ENCODE results near the gene GBX1.
A peak's percentile ranks its signal among the peaks of the same experiment; 100 is the strongest.

The GBX1 gene

DNA sequence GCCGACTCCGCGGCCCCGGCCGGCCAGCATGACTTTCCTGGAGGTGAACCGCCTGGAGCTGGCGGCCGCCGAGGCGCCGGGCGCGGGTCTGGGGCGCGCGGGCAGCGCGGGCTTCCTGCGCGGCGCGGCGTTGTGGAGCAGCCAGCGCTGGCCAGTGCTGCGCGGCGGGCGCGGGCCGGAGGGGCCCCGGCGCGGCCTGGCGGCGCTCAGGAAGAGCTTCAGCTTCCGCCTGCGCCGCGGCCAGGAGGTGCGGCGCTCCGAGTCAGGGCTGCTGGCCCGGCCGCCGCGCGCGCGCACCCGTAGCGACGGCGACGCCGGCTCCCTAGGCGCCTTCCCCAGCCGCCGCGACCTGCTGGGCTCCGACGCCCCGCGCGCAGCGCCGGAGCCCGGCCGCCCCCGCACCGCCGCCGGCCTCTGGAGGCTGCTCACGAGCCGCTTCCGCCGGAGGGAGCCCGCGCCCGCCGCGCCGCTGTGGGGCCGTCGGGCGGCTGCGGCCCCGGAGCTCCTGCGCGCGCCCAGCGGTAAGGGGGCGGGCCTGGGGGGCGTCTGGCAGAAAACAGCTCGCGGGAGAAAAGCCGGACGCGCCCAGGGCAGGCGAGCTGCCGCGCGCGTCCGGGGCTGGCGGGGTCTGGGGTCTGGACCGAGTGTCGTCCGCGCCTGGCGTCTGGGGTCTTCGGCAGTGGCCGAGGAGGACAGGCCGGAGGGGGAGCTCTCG, 52.2 kb downstream of the GBX1 start:
- H3K4me3 ChIP-seq (ENCODE audit: severe bottlenecking): peak overlapping the region; percentile 52
- H3K36me3 ChIP-seq (ENCODE audit: low read depth): peaks cover 22% of the 10 kb centered on the region
- TF ChIP-seq, protein P1, sequence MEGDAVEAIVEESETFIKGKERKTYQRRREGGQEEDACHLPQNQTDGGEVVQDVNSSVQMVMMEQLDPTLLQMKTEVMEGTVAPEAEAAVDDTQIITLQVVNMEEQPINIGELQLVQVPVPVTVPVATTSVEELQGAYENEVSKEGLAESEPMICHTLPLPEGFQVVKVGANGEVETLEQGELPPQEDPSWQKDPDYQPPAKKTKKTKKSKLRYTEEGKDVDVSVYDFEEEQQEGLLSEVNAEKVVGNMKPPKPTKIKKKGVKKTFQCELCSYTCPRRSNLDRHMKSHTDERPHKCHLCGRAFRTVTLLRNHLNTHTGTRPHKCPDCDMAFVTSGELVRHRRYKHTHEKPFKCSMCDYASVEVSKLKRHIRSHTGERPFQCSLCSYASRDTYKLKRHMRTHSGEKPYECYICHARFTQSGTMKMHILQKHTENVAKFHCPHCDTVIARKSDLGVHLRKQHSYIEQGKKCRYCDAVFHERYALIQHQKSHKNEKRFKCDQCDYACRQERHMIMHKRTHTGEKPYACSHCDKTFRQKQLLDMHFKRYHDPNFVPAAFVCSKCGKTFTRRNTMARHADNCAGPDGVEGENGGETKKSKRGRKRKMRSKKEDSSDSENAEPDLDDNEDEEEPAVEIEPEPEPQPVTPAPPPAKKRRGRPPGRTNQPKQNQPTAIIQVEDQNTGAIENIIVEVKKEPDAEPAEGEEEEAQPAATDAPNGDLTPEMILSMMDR (IDR thresholded peaks at IDR 0.05; ENCODE audit: poor library complexity, severe bottlenecking): no peak
- peaks cover 19% of the 10 kb centered on the region for H3K4me1 ChIP-seq (ENCODE audit: insufficient read depth, poor library complexity, severe bottlenecking)
- ATAC-seq (ENCODE audit: low read depth) (no peak), DNase-seq (ENCODE audit: low spot score) (no peak)
- H3K9me3 ChIP-seq (ENCODE audit: severe bottlenecking): no peaks in the 10 kb centered on the region
- H3K27ac ChIP-seq (ENCODE audit: poor library complexity, severe bottlenecking): peak overlapping the region; percentile 91
- H3K27me3 ChIP-seq (ENCODE audit: insufficient read depth, poor library complexity, severe bottlenecking): no peaks in the 10 kb centered on the region

DNA sequence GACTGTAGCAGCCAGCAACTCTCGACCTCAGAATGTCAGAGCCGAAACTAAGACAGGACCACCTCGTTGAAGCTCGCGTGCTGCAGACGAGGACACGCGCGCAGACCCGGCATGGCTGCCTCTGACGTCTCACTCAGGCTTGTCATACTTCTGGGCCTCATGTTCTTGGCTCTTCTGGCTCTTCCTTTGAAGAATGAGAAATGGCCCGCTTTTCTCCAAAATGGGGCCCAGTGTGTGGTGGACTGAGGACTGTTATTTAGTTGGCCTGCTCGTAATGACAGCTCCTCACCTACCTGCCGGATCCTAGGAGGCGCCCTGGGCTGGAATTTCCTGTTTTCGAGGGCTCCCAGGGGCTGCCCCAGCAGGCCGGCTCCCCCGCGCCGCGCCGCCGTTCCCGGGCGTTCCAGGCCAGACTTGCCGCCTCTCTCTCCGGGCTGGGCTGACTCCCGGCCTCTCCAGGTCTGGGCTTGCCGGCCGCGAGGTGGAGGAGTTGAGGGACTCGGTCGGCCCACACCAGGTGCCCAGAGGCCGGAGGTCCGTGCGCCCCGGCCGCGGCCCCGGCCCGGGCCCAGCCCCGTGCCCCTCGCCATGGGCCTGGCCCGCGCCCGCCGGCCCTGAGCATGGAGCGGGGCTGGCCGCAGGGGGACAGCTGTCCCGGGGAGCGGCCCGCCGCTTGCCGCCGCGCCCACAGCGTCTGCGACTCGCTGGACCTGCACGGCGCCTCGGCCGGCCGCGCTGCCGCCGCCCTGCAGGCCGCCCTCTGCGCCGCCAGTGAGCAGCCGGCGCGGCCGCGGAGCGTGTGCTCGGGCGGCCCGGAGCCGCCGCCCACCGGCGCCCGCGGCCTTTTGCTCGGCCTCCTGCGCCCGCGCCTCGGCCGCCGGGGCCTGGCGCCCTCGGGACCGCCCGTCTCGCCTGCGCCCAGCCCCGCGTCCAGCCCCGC, 53.1 kb downstream of the GBX1 start:
- H3K4me1 ChIP-seq (ENCODE audit: insufficient read depth, poor library complexity, severe bottlenecking): peaks cover 19% of the 10 kb centered on the region
- H3K36me3 ChIP-seq (ENCODE audit: low read depth): peaks cover 16% of the 10 kb centered on the region
- H3K9me3 ChIP-seq (ENCODE audit: severe bottlenecking): no peaks in the 10 kb centered on the region
- no peak for ATAC-seq (ENCODE audit: low read depth)
- H3K4me3 ChIP-seq (ENCODE audit: severe bottlenecking): peak overlapping the region; percentile 52
- H3K27me3 ChIP-seq (ENCODE audit: insufficient read depth, poor library complexity, severe bottlenecking): no peaks in the 10 kb centered on the region
- no peak for DNase-seq (ENCODE audit: low spot score)
- TF ChIP-seq, protein P1 (IDR thresholded peaks at IDR 0.05; ENCODE audit: poor library complexity, severe bottlenecking): peak; percentile 2
- peak overlapping the region; percentile 91 for H3K27ac ChIP-seq (ENCODE audit: poor library complexity, severe bottlenecking)

DNA sequence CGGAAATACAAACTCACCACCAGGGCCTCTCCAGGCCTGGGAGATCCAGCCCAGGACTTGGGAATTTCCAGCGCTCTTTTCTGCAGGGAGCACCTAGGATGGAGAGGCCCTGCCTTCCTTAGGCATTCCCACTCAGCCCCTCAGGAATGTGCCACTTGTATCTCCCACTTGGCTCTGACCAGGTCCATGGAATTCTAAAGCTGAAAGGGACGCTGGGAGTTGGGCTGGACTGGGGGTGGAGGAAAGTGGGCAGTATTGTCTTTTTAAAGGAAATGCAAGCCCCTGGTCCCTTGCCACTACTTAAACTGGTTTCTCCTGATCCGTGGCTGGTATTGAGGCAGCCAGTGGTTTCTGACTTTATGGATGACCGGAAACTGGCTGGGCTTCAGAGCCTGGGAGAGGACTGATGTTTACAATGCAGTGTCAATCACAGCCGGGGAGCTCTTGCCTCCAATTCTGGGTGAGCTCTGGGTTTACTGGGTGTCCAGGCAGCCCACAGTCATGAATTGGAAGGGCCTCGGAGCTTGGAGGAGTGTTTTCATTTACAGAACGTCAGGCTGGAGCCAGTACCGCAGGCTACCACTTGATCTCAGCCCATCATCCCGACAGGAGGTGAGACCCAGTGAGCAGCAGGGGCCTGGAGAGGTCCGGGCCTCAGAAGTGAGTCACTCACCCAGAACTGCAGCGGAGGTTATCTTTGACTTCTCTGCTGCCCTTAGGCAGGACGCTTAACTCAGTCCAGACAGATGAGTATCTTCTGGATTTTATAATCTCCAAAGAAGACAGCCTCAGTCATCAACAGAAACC, 53.9 kb downstream of the GBX1 start:
- DNase-seq (ENCODE audit: low spot score): no peak
- Histone ChIP-seq H3K4me3 (ENCODE audit: severe bottlenecking) (peak overlapping the region; percentile 52), H3K27ac (ENCODE audit: poor library complexity, severe bottlenecking) (peak overlapping the region; percentile 91), H3K27me3 (ENCODE audit: insufficient read depth, poor library complexity, severe bottlenecking) (no peaks in the 10 kb centered on the region), H3K36me3 (ENCODE audit: low read depth) (peaks cover 7% of the 10 kb centered on the region; the same call in 1 of the 2 replicates), H3K9me3 (ENCODE audit: severe bottlenecking) (no peaks in the 10 kb centered on the region), H3K4me1 (ENCODE audit: insufficient read depth, poor library complexity, severe bottlenecking) (peaks cover 19% of the 10 kb centered on the region)
- ATAC-seq (ENCODE audit: low read depth): peak; percentile 46
- TF ChIP-seq, protein P1 (IDR thresholded peaks at IDR 0.05; ENCODE audit: poor library complexity, severe bottlenecking): no peak

DNA sequence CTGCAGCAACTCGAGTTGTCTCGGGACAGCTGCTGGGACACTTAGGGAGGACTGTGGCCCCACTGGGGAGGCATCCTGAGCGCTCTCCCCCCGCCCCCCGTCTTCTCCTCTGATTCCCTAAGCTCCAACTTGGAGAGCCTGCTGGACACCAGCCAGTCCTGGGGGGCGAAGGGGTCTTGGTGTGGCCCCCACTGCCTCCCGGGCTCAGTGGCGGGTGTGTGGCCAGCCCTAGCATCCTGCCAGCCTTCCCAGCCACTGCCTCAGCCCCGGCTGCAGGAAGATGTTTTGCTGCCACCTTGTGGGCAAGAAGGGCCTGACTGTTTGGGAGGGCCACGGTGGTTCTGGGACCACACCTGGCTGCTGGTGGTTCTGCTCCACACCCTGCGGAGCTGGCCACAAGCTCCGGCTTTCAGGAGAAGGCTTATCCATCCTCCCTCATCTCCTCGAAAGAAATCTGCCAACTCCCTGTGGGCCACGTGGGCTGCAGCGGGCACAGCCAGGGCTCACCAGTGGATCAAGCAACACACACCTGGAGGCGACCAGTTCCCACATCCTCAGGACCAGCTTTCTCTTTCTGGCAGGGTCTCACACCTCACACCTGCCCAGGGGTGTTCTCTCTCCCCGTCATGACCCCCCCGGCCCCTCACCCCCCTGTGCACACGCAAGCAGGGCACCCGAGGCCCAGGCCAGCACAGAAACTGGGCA, 56.4 kb downstream of the GBX1 start:
- DNase-seq (ENCODE audit: low spot score): no peak
- TF ChIP-seq, protein P1 (IDR thresholded peaks at IDR 0.05; ENCODE audit: poor library complexity, severe bottlenecking): peak; percentile 90
- peak; percentile 58 for ATAC-seq (ENCODE audit: low read depth)
- H3K27ac ChIP-seq (ENCODE audit: poor library complexity, severe bottlenecking): peak overlapping the region; percentile 91
- H3K9me3 ChIP-seq (ENCODE audit: severe bottlenecking): no peaks in the 10 kb centered on the region
- H3K4me1 ChIP-seq (ENCODE audit: insufficient read depth, poor library complexity, severe bottlenecking): peaks cover 14% of the 10 kb centered on the region
- no peak overlapping the region for H3K4me3 ChIP-seq (ENCODE audit: severe bottlenecking)
- no peaks in the 10 kb centered on the region for H3K36me3 ChIP-seq (ENCODE audit: low read depth)
- H3K27me3 ChIP-seq (ENCODE audit: insufficient read depth, poor library complexity, severe bottlenecking): no peaks in the 10 kb centered on the region
